ENCODE measurements around the gene SPP2.

- TF ChIP-seq CTCF (conservative IDR thresholded peaks at IDR 0.05 in 1 of 2, IDR thresholded peaks at IDR 0.05 in 1 of 2; ENCODE audit: extremely low read depth in 1 of 2, insufficient read depth in 1 of 2, low read depth in 1 of 2, low read length in 2 of 2) (no peak), EZH2 (IDR thresholded peaks at IDR 0.05; ENCODE audit: borderline replicate concordance, low read length) (no peak)
Measured at GRCh38 chr2:234014427-234014826, 36.1 kb upstream of the SPP2 start.
